BE2C (cell line): ENCODE measurements around the gene KY.

Experiments
- DNase-seq: peaks from one replicate; pipeline ENCODE4 v3.0.0-alpha.2; 2020
- H3K27me3 ChIP-seq: fragments of 250-450 bp; sonication (Bioruptor Pico); 2 replicates; pipeline ENCODE4 v1.5.1; 2020; ENCODE audit warnings: mild to moderate bottlenecking
- H3K36me3 ChIP-seq: fragments of 250-450 bp; sonication (Bioruptor Pico); 2 replicates; pipeline ENCODE4 v1.5.1; 2020; ENCODE audit warnings: mild to moderate bottlenecking
- H3K4me1 ChIP-seq: fragments of 250-450 bp; sonication (Bioruptor Pico); 2 replicates; pipeline ENCODE4 v1.5.1; 2020
- H3K4me3 ChIP-seq: 2 replicates; pipeline ENCODE4 v1.5.1; 2011; ENCODE audit warnings: low read depth, low read length
- H3K9me3 ChIP-seq: fragments of 250-450 bp; sonication (Bioruptor Pico); 2 replicates; pipeline ENCODE4 v1.5.1; 2020
- CTCF ChIP-seq: IDR thresholded peaks from 2 replicates; pipeline ENCODE4 v1.5.1; 2012; ENCODE audit warnings: mild to moderate bottlenecking, low read depth, low read length

Gene KY

GRCh38 chr3:134694946-134695543 is 44.2 kb upstream of the KY start:
- no peak for TF ChIP-seq CTCF
- no peaks in the 10 kb centered on the region for H3K9me3 ChIP-seq
- no peak for DNase-seq
- no peak overlapping the region for H3K4me3 ChIP-seq
- peaks cover 11% of the 10 kb centered on the region; the same call in 1 of the 2 replicates for H3K27me3 ChIP-seq
- H3K36me3 ChIP-seq = no peaks in the 10 kb centered on the region
- no peaks in the 10 kb centered on the region for H3K4me1 ChIP-seq

GRCh38 chr3:134694466-134694865 is 43.6 kb upstream of the KY start:
- Histone ChIP-seq H3K9me3 (no peaks in the 10 kb centered on the region), H3K4me1 (no peaks in the 10 kb centered on the region), H3K4me3 (no peak overlapping the region), H3K36me3 (no peaks in the 10 kb centered on the region), H3K27me3 (peaks cover 11% of the 10 kb centered on the region; the same call in 1 of the 2 replicates)
- DNase-seq = no peak
- TF ChIP-seq CTCF = no peak

- no peak for TF ChIP-seq CTCF
- H3K36me3 ChIP-seq = no peaks in the 10 kb centered on the region
- no peaks in the 10 kb centered on the region for H3K4me1 ChIP-seq
- H3K27me3 ChIP-seq = peaks cover 13% of the 10 kb centered on the region; the same call in 1 of the 2 replicates
- DNase-seq = no peak
- H3K9me3 ChIP-seq = no peaks in the 10 kb centered on the region
- H3K4me3 ChIP-seq = no peak overlapping the region
These were observed 43.0 kb upstream of the KY start for GRCh38 chr3:134693804-134694203.

GRCh38 chr3:134693226-134693625 is 42.4 kb upstream of the KY start:
- Histone ChIP-seq H3K9me3 (no peaks in the 10 kb centered on the region), H3K36me3 (no peaks in the 10 kb centered on the region), H3K4me1 (no peaks in the 10 kb centered on the region), H3K4me3 (no peak overlapping the region), H3K27me3 (peaks cover 13% of the 10 kb centered on the region; the same call in 1 of the 2 replicates)
- no peak for TF ChIP-seq CTCF
- DNase-seq = no peak

GRCh38 chr3:134690226-134690625 is 39.4 kb upstream of the KY start:
- Histone ChIP-seq H3K9me3 (no peaks in the 10 kb centered on the region), H3K36me3 (no peaks in the 10 kb centered on the region), H3K4me3 (no peak overlapping the region), H3K4me1 (no peaks in the 10 kb centered on the region), H3K27me3 (0 out of 2 replicates have a peak, but pooled peaks cover 2% of the 10 kb centered on the region)
- TF ChIP-seq CTCF = no peak
- DNase-seq = no peak

- Histone ChIP-seq H3K36me3 (no peaks in the 10 kb centered on the region), H3K27me3 (0 out of 2 replicates have a peak, but pooled peaks cover 2% of the 10 kb centered on the region), H3K4me3 (no peak overlapping the region), H3K4me1 (no peaks in the 10 kb centered on the region), H3K9me3 (no peaks in the 10 kb centered on the region)
- no peak for TF ChIP-seq CTCF
- DNase-seq = no peak
These were observed 36.8 kb upstream of the KY start for GRCh38 chr3:134687642-134688041.
